HFFc6 (cell line): ENCODE data around the gene GPANK1. TPM values are rescaled to one million over a fixed set of nuclear protein-coding genes. Genes with fewer than 3 reads are reported as not detected.

Experiments used
- DNase-seq: peaks from one replicate; pipeline ENCODE4 v3.0.0-alpha.2; 2018
- H3K27ac Mint-ChIP-seq: 2 replicates; pipeline ENCODE4 v1.8.0; 2020; ENCODE audit warnings: mild to moderate bottlenecking, mixed read lengths
- H3K27me3 Mint-ChIP-seq: 2 replicates; pipeline ENCODE4 v1.8.0; 2021; ENCODE audit warnings: mild to moderate bottlenecking, moderate library complexity, mixed read lengths; ENCODE audit not compliant: insufficient read depth
- H3K36me3 Mint-ChIP-seq: 2 replicates; pipeline ENCODE4 v1.8.0; 2021; ENCODE audit warnings: low read depth, mixed read lengths
- H3K4me1 Mint-ChIP-seq: 2 replicates; pipeline ENCODE4 v1.8.0; 2020; ENCODE audit warnings: low read depth, mixed read lengths
- H3K4me3 Mint-ChIP-seq: 2 replicates; pipeline ENCODE4 v1.8.0; 2020; ENCODE audit warnings: mild to moderate bottlenecking, moderate library complexity, mixed read lengths
- H3K9me3 Mint-ChIP-seq: 2 replicates; pipeline ENCODE4 v1.8.0; 2020; ENCODE audit warnings: mild to moderate bottlenecking, mixed read lengths
- CTCF ChIP-seq: fragments of 200-600 bp; sonication (generic); IDR thresholded peaks from 2 replicates; pipeline ENCODE4 v1.5.0; 2021; ENCODE audit warnings: antibody characterized with exemption, mild to moderate bottlenecking
- total RNA-seq, 6 experiments: library from RNA; stranded (reverse); fragmentation: NEBNext Ultra II Directional; extraction: Animal tissue kit (Norgen Biotek cat#: 25700); gene quantifications; 2 replicates in 1 of 6; 3 replicates in 5 of 6; pipeline ENCODE4 v1.2.3, GENCODE V29; 2021

GPANK1 gene
- total RNA-seq, 6 experiments from 2014 or later: 11.6 to 14.9 (median 13.0) TPM

- Mint-ChIP-seq H3K9me3 (no peaks in the 10 kb centered on the region), H3K27ac (peak overlapping the region; percentile 83), H3K36me3 (peaks cover 45% of the 10 kb centered on the region), H3K27me3 (no peaks in the 10 kb centered on the region; the same call in 1 of the 2 replicates), H3K4me3 (peak overlapping the region; percentile 96), H3K4me1 (peaks cover 67% of the 10 kb centered on the region)
- no peak for DNase-seq
- TF ChIP-seq CTCF: no peak
These were observed 5.0 kb downstream of the GPANK1 start for GRCh38 chr6:31659649-31660380.

GRCh38 chr6:31658983-31659648, 5.7 kb downstream of the GPANK1 start:
- no peak for DNase-seq
- Mint-ChIP-seq H3K36me3 (peaks cover 45% of the 10 kb centered on the region), H3K4me3 (peak overlapping the region; percentile 96), H3K9me3 (no peaks in the 10 kb centered on the region), H3K27me3 (no peaks in the 10 kb centered on the region; the same call in 1 of the 2 replicates), H3K4me1 (peaks cover 60% of the 10 kb centered on the region), H3K27ac (peak overlapping the region; percentile 83; the same call in 1 of the 2 replicates)
- no peak for TF ChIP-seq CTCF

- H3K4me3 Mint-ChIP-seq: peak overlapping the region; percentile 96
- H3K36me3 Mint-ChIP-seq: peaks cover 38% of the 10 kb centered on the region
- peak overlapping the region; percentile 45 for H3K27ac Mint-ChIP-seq
- no peak for DNase-seq
- H3K9me3 Mint-ChIP-seq: no peaks in the 10 kb centered on the region
- peaks cover 51% of the 10 kb centered on the region for H3K4me1 Mint-ChIP-seq
- no peaks in the 10 kb centered on the region; the same call in 1 of the 2 replicates for H3K27me3 Mint-ChIP-seq
- TF ChIP-seq CTCF: no peak
These were observed 6.6 kb downstream of the GPANK1 start for GRCh38 chr6:31658158-31658688.

- peaks cover 52% of the 10 kb centered on the region for H3K4me1 Mint-ChIP-seq
- no peak for DNase-seq
- TF ChIP-seq CTCF: no peak
- H3K27me3 Mint-ChIP-seq: no peaks in the 10 kb centered on the region; the same call in none of the 2 replicates
- H3K36me3 Mint-ChIP-seq: peaks cover 36% of the 10 kb centered on the region
- peak overlapping the region; percentile 47 for H3K27ac Mint-ChIP-seq
- H3K9me3 Mint-ChIP-seq: no peaks in the 10 kb centered on the region
- peak overlapping the region; percentile 96 for H3K4me3 Mint-ChIP-seq
These were observed 7.2 kb downstream of the GPANK1 start for GRCh38 chr6:31657406-31658157.
